Activated CD8-positive, alpha-beta memory T cell treated with anti-CD3 and anti-CD28 coated beads for 36 hours (primary cell): ENCODE measurements around the gene PPT1. TPM values are rescaled to one million over a fixed set of nuclear protein-coding genes. Genes with fewer than 3 reads are reported as not detected.

Experiments used
- total RNA-seq, 2 experiments: library from RNA; stranded (reverse); gene quantifications; one replicate each; pipeline ENCODE4 v1.2.3, GENCODE V29; 2021

The PPT1 gene
- total RNA-seq, 2 experiments from 2014 or later = 119 to 127 TPM

Other genes starting within 250 kb of the PPT1 start
- 10 to 100 TPM; 42.6 to 44.5 TPM for gene TRIT1, start 213.7 kb downstream of the PPT1 start, total RNA-seq
- under 1 TPM; 0.08 to 0.17 TPM for gene MYCL, start 195.3 kb downstream of the PPT1 start, total RNA-seq
- 10 to 100 TPM; 23.7 to 24.0 TPM for gene MFSD2A, start 142.1 kb downstream of the PPT1 start, total RNA-seq
- gene CAP1, start 56.5 kb downstream of the PPT1 start, total RNA-seq = 100 to 1,000 TPM; 528 to 539 TPM
- gene RLF, start 64.1 kb upstream of the PPT1 start, total RNA-seq = 10 to 100 TPM; 14.6 to 15.1 TPM
- gene TMCO2, start 150.7 kb upstream of the PPT1 start, total RNA-seq = not detected
- gene ZMPSTE24, start 161.0 kb upstream of the PPT1 start, total RNA-seq = 10 to 100 TPM; 48.2 to 49.4 TPM
- 1 to 10 TPM; 4.6 to 4.9 TPM for gene COL9A2, start 220.0 kb upstream of the PPT1 start, total RNA-seq